Measurements from ENCODE around the gene SIX3. TPM values are rescaled to one million over a fixed set of nuclear protein-coding genes. Genes with fewer than 3 reads are reported as not detected.

Gene SIX3
- total and polyA plus RNA-seq, 7 donors = not detected

GRCh38 chr2:44974064-44974715, 32.7 kb downstream of the SIX3 start:
- TF ChIP-seq POLR2AphosphoS5 (IDR thresholded peaks at IDR 0.05) (no peak), POLR2A (IDR thresholded peaks at IDR 0.05) (no peak), EP300 (IDR thresholded peaks at IDR 0.05) (no peak)
- TF ChIP-seq, protein P1, sequence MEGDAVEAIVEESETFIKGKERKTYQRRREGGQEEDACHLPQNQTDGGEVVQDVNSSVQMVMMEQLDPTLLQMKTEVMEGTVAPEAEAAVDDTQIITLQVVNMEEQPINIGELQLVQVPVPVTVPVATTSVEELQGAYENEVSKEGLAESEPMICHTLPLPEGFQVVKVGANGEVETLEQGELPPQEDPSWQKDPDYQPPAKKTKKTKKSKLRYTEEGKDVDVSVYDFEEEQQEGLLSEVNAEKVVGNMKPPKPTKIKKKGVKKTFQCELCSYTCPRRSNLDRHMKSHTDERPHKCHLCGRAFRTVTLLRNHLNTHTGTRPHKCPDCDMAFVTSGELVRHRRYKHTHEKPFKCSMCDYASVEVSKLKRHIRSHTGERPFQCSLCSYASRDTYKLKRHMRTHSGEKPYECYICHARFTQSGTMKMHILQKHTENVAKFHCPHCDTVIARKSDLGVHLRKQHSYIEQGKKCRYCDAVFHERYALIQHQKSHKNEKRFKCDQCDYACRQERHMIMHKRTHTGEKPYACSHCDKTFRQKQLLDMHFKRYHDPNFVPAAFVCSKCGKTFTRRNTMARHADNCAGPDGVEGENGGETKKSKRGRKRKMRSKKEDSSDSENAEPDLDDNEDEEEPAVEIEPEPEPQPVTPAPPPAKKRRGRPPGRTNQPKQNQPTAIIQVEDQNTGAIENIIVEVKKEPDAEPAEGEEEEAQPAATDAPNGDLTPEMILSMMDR (IDR thresholded peaks at IDR 0.05) = no peak
- intact Hi-C loops (cut with DNase I) = no loop called here
- Histone ChIP-seq H3K36me3 (no peaks in the 10 kb centered on the region), H3K27me3 (peaks cover 0 to 55% (median 18%) of the 10 kb centered on the region in 3 donors), H3K9me3 (no peaks in the 10 kb centered on the region), H3K4me1 (no peaks in the 10 kb centered on the region), H3K4me3 (no peak overlapping the region), H3K27ac (no peak overlapping the region)
- no peak for DNase-seq
- 59 to 71% methylated on average over 6 of the region's 6 CpGs for WGBS, 2 donors

DNA sequence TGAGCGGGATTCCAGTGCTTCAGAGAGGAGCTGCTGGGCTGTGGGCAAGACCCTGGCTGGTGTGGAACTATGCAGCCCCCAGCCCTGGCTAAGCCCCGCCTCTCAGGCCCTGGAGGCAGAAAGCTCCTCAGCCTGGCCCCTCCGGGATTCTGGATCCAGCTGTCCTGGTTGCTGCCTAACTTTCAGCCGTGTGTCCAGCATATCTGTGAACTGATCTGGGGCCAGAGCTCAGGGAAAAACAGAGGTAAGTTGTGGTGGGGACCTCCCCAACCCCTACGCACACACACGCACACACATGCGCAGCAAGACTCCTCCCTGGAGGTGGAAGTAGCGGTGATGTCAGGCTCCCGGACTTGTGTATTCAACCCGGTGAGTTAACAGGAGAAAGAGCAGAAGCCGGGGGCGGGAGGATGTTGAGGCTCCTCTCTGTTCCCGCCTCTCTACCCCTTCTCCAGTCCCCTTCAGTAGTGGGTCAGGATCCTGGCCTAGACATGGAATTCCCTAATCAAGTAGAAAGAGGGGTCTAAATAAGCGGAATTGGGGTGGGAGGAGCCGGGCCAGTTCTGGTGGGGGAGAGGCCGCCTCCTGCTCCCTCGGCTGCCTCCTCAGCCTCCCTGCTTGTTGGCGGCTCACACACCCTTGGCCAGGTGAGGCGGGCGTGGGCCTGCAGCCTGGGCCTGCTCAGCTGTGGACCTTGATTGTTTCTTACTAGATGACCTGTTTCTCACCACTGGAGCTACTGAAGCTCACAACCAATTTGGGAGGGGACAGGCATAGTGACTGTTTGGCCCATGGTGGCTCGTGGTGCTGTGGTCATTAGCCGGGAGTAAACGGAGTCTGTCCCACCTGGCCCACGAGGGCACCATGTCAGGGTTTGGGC, 34.3 kb downstream of the SIX3 start:
- no peaks in the 10 kb centered on the region for H3K9me3 ChIP-seq
- H3K4me3 ChIP-seq = no peak overlapping the region
- H3K27me3 ChIP-seq = peaks cover 0 to 59% (median 18%) of the 10 kb centered on the region in 3 donors
- no peaks in the 10 kb centered on the region for H3K4me1 ChIP-seq
- no peaks in the 10 kb centered on the region for H3K36me3 ChIP-seq
- TF ChIP-seq POLR2AphosphoS5 (IDR thresholded peaks at IDR 0.05) (no peak), POLR2A (IDR thresholded peaks at IDR 0.05) (no peak), EP300 (IDR thresholded peaks at IDR 0.05) (no peak)
- TF ChIP-seq, protein P1 (IDR thresholded peaks at IDR 0.05) = no peak
- no peak for DNase-seq
- intact Hi-C loops (cut with DNase I) = no loop called here
- H3K27ac ChIP-seq = no peak overlapping the region
- 76 to 81% methylated on average over 24 of the region's 24 CpGs for WGBS, 2 donors

- no peaks in the 10 kb centered on the region for H3K9me3 ChIP-seq
- no peak for DNase-seq
- WGBS, 2 donors = 75 to 85% methylated on average over 11 of the region's 11 CpGs
- H3K27me3 ChIP-seq = peaks cover 0 to 34% (median 18%) of the 10 kb centered on the region in 3 donors
- no peak for TF ChIP-seq POLR2AphosphoS5 (IDR thresholded peaks at IDR 0.05)
- TF ChIP-seq, protein P1 (IDR thresholded peaks at IDR 0.05) = no peak
- no peak for TF ChIP-seq POLR2A (IDR thresholded peaks at IDR 0.05)
- no peak for TF ChIP-seq EP300 (IDR thresholded peaks at IDR 0.05)
- intact Hi-C loops (cut with DNase I) = no loop called here
- H3K27ac ChIP-seq = no peak overlapping the region
- H3K4me1 ChIP-seq = no peaks in the 10 kb centered on the region
- H3K4me3 ChIP-seq = no peak overlapping the region
- H3K36me3 ChIP-seq = no peaks in the 10 kb centered on the region
Measured at GRCh38 chr2:44979581-44979980, 38.1 kb downstream of the SIX3 start.

- TF ChIP-seq, protein P1 (IDR thresholded peaks at IDR 0.05) = no peak
- TF ChIP-seq POLR2A (IDR thresholded peaks at IDR 0.05) = no peak
- no peak for TF ChIP-seq POLR2AphosphoS5 (IDR thresholded peaks at IDR 0.05)
- no peak for TF ChIP-seq EP300 (IDR thresholded peaks at IDR 0.05)
- H3K36me3 ChIP-seq = no peaks in the 10 kb centered on the region
- intact Hi-C loops (cut with DNase I) = no loop called here
- 38 to 63% methylated on average over 9 of the region's 9 CpGs for WGBS, 2 donors
- no peak for DNase-seq
- H3K4me1 ChIP-seq = no peaks in the 10 kb centered on the region
- H3K9me3 ChIP-seq = no peaks in the 10 kb centered on the region
- H3K27me3 ChIP-seq = peaks cover 0 to 28% (median 6%) of the 10 kb centered on the region in 3 donors
- no peak overlapping the region for H3K27ac ChIP-seq
- no peak overlapping the region for H3K4me3 ChIP-seq
Measured at GRCh38 chr2:44980751-44981713, 39.5 kb downstream of the SIX3 start.
